GM12891 (cell line): ENCODE data around the gene EIPR1.

ENCODE experiments used
- DNase-seq: peaks from one replicate; pipeline ENCODE4 v3.0.0; 2011; ENCODE audit warnings: low spot score; ENCODE audit not compliant: insufficient read length
- FAIRE-seq: peaks from 2 replicates; lab custom pipeline; 2011; peaks lifted over from hg19 to GRCh38; lab: Jason Lieb, UNC
- PAX5 ChIP-seq: IDR thresholded peaks from 2 replicates; pipeline ENCODE4 v1.6.1; 2011; ENCODE audit warnings: low read length, moderate library complexity, mild to moderate bottlenecking; ENCODE audit not compliant: insufficient read depth, severe bottlenecking
- POLR2A ChIP-seq: IDR thresholded peaks from 2 replicates; pipeline ENCODE4 v1.6.1; 2011; ENCODE audit warnings: low read depth, low read length, control low read depth
- POLR2AphosphoS5 ChIP-seq: IDR thresholded peaks from 2 replicates; pipeline ENCODE4 v1.6.1; 2011; ENCODE audit warnings: low read depth, low read length, control low read depth
- POU2F2 ChIP-seq: IDR thresholded peaks from 2 replicates; pipeline ENCODE4 v1.6.1; 2011; ENCODE audit warnings: low read depth, mild to moderate bottlenecking, control low read depth, low read length, moderate library complexity
- SPI1 ChIP-seq: IDR thresholded peaks from 2 replicates; pipeline ENCODE4 v1.6.1; 2011; ENCODE audit warnings: low read depth, low read length, control low read depth
- TAF1 ChIP-seq: IDR thresholded peaks from 2 replicates; pipeline ENCODE4 v1.6.1; 2011; ENCODE audit warnings: low read depth, low read length, control low read depth

EIPR1 gene

DNA sequence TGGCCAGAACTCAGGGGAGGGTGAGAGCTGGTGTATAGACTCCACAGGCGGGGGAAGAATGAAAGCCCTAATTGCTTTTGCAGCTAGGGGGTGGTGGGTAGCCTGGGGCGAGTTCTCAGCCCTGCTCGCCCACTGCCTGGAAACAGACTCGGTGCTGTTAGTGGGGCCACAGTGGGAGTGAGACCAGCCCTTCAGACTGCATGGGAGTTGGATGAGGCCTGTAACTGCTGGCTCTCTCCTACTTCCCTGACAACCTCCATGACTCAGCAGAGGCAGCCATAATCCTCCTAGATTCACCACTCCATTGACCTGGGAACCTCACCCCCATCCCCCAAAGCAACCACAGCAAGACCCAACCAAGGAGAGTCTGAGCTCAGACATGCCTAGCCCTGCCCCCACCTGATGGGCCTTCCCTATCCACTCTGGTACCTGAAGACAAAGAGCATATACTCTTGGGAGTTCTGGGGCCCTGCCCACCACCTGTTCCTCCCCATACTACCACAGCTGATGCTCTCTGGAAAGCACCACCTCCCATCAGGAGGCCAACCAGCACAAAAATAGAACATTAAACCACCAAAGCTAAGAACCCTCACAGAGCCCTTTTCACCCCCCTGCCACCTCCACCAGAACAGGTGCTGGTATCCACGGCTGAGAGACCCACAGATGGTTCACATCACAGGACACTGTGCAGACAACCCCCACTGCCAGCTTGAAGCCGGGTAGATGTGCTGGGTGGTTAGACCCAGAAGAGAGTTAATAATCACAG lies 226.3 kb downstream of the EIPR1 start:
- FAIRE-seq (no peak), DNase-seq (no peak)
- TF ChIP-seq POLR2AphosphoS5, result no peak
- no peak for TF ChIP-seq POLR2A
- TF ChIP-seq TAF1, result no peak
- no peak for TF ChIP-seq POU2F2
- TF ChIP-seq SPI1, result no peak
- TF ChIP-seq PAX5, result no peak

DNA sequence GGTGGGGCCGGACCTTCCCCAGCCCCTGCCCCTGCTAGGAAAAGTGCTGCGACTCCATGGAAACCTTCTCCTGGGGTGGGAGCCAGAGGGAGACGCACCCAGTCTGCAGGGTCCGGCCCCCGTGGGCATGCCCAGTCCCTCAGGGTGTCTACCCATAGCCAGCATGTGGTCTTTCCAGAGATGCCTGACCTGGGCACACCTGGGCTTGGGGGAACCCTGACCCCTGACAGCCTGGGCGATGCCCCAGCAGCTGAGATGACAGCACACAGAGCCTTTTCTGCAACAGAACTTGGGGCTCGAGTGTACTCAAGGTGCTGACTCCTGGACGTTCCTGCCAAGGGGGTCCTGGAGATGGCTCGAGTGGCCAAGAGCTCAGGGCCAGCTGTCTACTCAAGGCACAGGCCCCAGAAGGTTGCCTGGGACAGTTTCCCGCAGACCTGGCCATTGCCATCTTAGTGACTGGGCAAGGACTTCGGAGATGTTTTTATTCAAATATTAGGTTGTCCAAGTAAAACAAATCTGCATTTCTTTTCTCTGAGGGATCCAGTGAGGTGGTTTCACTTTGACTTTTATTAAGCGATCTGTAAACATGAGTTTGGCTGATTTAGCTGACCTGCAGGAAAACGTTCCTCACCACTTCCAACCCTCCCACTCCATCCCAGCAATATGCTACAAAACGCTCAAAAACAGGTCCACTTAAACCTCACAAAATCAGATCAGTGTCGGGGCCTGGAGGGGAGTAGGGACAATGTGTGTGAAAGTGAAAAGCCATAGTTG lies 228.0 kb downstream of the EIPR1 start:
- no peak for TF ChIP-seq POLR2AphosphoS5
- TF ChIP-seq TAF1, result no peak
- TF ChIP-seq POU2F2, result no peak
- no peak for TF ChIP-seq POLR2A
- no peak for TF ChIP-seq PAX5
- TF ChIP-seq SPI1, result no peak
- FAIRE-seq (no peak), DNase-seq (no peak)

DNA sequence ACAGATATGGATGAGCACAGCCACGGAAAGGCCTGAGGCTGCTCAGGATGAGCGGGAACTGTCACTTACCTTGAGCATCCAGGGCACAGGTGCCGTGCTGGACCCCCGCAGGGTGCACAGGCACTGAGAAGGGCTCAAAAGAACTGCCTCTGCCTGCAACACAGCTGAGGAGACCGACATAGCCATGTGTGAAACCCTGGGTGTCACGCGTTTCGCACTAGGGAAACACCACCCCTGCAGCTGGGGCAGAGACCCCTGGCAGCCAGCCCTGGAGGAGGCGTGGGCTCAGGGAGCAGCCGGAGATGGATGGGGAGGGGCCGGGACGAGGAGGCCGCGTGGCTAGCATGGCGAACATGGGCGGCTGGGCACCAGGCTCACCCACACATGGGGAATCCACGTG lies 228.9 kb downstream of the EIPR1 start:
- FAIRE-seq, result no peak
- TF ChIP-seq POLR2A (no peak), PAX5 (no peak), POLR2AphosphoS5 (no peak), TAF1 (no peak), SPI1 (no peak), POU2F2 (no peak)
- no peak for DNase-seq

DNA sequence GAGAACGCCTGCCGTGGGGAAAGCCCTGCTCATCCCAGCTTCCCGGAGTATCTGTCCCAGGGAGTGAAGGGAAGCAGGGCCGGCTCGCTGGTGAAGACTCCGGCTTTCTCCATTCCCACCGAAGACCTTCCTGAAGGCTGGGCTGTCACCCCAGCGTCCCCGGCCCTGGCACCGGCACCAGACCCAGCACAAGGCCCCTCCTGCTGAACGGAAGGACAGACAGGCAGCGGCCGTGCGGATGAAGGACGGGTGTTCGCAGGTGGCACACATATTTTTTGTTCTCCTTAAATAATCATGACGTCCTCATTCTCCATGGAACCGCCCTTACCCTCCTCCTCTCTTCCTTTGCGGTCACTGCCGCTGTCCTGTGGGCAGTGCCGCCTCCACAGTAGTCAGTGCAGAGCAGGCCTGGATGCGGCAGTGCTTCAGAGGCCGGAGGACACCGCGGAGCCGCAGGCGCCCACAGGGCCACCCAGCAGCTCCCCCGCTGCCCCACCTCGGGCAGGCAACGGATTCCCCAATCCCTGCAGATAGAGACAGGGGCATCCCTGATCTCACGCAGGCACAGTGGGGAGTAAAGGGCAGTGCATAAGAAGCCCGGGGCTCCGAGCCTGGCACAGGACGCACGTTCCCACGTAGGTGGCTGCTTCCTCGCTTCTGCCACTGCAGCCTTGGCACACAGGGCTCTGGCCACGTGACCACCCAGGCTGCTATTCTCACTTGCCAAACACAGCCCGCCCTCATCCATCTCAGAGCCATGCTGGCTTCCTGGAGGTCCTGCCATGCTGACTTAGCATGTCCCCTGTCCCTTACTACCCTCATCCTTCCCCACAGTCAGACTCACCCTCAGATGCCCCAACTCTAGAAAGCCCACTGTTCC lies 229.7 kb downstream of the EIPR1 start:
- no peak for DNase-seq
- TF ChIP-seq TAF1 (no peak), POU2F2 (no peak), POLR2AphosphoS5 (no peak), PAX5 (no peak), SPI1 (no peak), POLR2A (no peak)
- FAIRE-seq, result no peak

DNA sequence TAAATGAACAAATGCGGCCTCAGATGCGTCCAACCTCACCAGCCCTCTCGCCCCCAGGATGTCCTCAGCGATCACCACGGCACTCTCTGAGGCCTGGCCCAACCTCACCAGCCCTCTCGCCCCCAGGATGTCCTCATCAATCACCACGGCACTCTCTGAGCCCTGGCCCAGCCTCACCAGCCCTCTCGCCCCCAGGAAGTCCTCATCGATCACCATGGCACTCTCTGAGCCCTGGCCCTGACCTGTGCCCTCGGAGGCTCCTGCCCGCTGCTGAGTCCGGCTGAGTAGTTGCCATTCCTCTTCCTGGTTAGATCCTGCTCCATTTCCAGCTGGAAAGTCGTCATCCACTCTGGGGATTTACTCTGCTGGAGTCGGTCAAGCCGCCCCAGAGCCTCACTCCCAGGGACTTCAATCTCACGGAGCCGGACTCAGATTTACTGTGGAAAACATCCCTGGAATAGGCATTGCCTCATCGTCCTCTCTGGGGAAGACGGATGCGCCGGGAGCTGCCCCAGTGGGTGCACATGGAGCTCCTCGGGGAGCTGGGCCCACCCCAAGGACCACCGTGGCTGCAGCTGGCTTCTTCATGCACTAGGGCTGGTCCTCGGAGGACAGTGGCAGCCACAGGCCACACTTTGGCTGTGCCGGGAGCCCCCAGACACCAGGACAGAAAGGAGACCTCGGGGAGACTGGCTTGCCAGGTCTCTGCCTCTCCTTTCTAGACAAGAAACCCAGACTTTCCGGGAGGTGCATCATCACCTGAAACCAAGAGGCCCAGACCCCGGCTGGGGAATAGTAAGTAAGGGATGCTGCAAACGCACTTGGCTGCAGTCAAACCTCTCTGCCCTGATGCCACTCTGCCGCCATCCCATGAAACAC lies 230.6 kb downstream of the EIPR1 start:
- FAIRE-seq (no peak), DNase-seq (no peak)
- TF ChIP-seq SPI1 (no peak), POLR2A (no peak), POLR2AphosphoS5 (no peak), POU2F2 (no peak), PAX5 (no peak)

DNA sequence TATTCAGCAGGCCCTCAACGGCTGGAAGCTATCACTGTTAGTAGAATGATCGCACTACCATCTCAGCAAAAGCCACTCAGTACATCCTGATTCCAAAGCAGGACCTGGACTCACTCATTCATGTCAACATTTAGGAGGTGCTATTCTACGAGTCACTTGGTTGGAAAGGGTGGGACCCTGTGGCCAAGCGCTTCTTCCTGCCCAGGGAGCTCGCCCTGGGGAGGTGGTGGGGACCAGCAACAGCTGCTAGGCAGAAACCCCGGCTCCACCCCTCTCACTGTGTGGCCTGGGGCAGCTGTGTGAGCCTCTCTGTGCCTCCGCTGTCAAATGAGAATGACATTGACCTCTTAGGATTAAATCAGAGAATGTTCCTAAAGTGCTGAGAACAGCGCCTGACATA lies 231.4 kb downstream of the EIPR1 start:
- TF ChIP-seq PAX5 (no peak), POLR2AphosphoS5 (no peak), SPI1 (no peak), TAF1 (no peak), POLR2A (no peak), POU2F2 (no peak)
- FAIRE-seq, result no peak
- DNase-seq, result no peak

DNA sequence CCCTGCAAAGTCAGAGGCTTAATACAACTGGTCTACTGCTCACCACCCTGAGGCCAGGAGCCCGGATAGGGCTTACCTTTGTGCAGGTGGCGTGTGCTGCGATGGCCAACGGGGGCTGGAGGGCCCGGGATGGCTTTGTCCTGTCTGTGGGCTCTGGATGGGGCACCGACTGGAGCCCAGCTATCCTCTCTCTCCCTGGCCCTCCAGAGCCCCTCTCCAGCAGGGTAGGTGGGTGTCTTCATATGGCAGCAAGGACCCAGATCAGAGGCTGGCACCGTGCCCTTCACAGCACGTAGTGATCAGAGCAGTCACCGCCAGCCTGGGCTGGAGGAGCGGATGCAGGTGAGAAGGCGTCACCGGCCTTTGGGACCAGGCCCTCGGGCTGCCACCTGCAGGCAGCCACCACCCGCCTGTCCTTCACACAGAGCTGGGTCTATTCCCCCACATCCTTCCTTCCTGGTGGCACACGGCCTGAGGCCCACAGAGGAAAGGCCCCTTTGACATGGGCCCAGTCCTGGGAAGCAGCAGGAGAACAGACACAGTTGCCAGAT lies 232.1 kb downstream of the EIPR1 start:
- DNase-seq (no peak), FAIRE-seq (no peak)
- TF ChIP-seq POLR2A, result no peak
- no peak for TF ChIP-seq POLR2AphosphoS5
- TF ChIP-seq TAF1, result no peak
- no peak for TF ChIP-seq PAX5
- TF ChIP-seq POU2F2, result no peak
- no peak for TF ChIP-seq SPI1

DNA sequence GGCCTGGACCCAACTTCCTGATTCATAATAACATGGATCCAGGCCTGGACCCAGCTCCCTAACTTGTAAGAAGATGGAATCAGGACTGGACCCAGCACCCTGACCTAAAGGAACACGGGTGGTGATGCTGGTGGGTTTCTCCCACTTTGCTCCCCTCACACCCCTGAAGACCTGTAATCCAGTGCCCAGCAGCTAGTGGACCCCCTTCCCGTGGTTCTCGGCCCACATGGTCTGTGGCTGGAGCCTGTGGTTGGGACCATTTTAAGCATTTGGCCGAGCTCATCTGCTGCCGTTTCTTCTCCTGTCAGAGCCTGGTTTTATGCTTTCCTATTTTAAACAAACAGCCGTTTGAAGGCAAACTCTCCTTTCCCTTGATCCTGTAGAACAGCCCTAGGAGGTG lies 232.8 kb downstream of the EIPR1 start:
- TF ChIP-seq POU2F2 (no peak), POLR2AphosphoS5 (no peak), PAX5 (no peak), SPI1 (no peak), TAF1 (no peak), POLR2A (no peak)
- DNase-seq (no peak), FAIRE-seq (no peak)
